ENCODE measurements around the gene NSF. TPM values are rescaled to one million over a fixed set of nuclear protein-coding genes. Genes with fewer than 3 reads are reported as not detected.
"Not testable (repeated sequence)": the region's sequence is repeated elsewhere in the genome, so short reads cannot be mapped to it uniquely, and the experiment has no call there.

The NSF gene
- total RNA-seq, 1 donor, result 18.7 TPM

GRCh38 chr17:46751425-46751824 lies 161.0 kb downstream of the NSF start:
- no peaks in the 10 kb centered on the region for H3K27me3 ChIP-seq (ENCODE audit: insufficient read depth, low read length)
- no peak overlapping the region for H3K4me3 ChIP-seq (ENCODE audit: low read length)
- H3K4me1 ChIP-seq (ENCODE audit: insufficient read depth, low read length), result no peaks in the 10 kb centered on the region
- no peaks in the 10 kb centered on the region for H3K9me3 ChIP-seq (ENCODE audit: low read depth, low read length)

- Histone ChIP-seq H3K4me1 (ENCODE audit: insufficient read depth, low read length) (no peaks in the 10 kb centered on the region), H3K27me3 (ENCODE audit: insufficient read depth, low read length) (no peaks in the 10 kb centered on the region), H3K9me3 (ENCODE audit: low read depth, low read length) (no peaks in the 10 kb centered on the region), H3K4me3 (ENCODE audit: low read length) (no peak overlapping the region)
These were observed 163.3 kb downstream of the NSF start for GRCh38 chr17:46753776-46754175.

DNA sequence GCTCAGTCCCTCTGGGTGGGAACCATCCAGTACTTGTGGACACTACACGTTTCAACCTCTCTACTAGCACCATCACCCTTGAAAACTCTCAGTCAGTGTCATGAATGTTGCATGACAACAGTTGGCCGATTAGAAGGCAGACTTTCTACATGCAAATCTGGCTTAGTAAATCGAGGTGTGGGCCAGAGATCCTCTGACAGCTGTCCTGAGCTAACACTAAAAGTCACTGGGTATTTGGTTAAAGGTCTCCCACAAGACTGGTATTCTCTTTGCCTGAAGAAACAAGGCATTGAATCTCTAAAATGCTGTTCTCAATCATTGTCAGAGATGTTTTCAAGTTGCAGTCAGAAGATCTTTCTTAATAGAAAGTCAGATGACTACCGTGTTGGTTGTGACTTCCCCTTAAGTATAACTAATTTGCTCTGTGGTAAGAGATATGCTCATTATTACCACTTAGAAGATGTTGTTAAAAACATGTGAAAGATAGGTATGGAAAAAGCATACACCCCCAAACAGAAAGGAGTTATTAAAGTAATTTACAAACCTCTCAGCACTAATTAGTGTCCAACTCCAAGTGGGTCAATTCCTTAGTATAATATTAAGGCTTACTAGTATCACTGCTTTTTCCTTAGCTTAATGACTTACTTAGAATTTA lies 165.7 kb downstream of the NSF start:
- H3K4me3 ChIP-seq (ENCODE audit: low read length), result no peak overlapping the region

DNA sequence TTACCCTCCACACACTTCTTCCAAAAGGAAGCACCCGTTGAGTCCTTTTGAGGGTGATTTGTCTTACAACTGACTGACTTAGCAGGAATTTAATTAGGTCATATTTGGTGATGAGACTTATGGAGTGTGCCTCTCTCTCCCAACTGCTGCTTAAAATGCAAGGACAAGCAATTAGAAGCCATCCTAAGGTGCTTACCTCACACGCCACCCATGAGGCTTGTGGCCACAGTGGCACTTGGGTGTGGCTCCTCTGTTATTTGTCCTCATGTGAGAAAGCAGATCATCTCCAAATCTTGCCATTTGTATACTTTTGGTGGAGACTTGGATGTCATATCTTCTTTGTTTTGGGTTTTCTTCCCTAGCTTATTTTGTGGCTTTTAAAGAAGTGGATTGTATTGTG lies 166.4 kb downstream of the NSF start:
- H3K4me1 ChIP-seq (ENCODE audit: insufficient read depth, low read length), result no peaks in the 10 kb centered on the region
- no peak overlapping the region for H3K4me3 ChIP-seq (ENCODE audit: low read length)
- no peaks in the 10 kb centered on the region for H3K9me3 ChIP-seq (ENCODE audit: low read depth, low read length)
- H3K27me3 ChIP-seq (ENCODE audit: insufficient read depth, low read length), result no peaks in the 10 kb centered on the region

More for the DNA sequence above, 165.7 kb downstream of the NSF start:
- Histone ChIP-seq H3K27me3 (ENCODE audit: insufficient read depth, low read length) (no peaks in the 10 kb centered on the region), H3K4me1 (ENCODE audit: insufficient read depth, low read length) (no peaks in the 10 kb centered on the region), H3K9me3 (ENCODE audit: low read depth, low read length) (no peaks in the 10 kb centered on the region)

- H3K9me3 ChIP-seq (ENCODE audit: low read depth, low read length); H3K4me1 ChIP-seq (ENCODE audit: insufficient read depth, low read length); H3K27me3 ChIP-seq (ENCODE audit: insufficient read depth, low read length); H3K4me3 ChIP-seq (ENCODE audit: low read length): not testable (repeated sequence)
These were observed 167.1 kb downstream of the NSF start for GRCh38 chr17:46757588-46757987.

DNA sequence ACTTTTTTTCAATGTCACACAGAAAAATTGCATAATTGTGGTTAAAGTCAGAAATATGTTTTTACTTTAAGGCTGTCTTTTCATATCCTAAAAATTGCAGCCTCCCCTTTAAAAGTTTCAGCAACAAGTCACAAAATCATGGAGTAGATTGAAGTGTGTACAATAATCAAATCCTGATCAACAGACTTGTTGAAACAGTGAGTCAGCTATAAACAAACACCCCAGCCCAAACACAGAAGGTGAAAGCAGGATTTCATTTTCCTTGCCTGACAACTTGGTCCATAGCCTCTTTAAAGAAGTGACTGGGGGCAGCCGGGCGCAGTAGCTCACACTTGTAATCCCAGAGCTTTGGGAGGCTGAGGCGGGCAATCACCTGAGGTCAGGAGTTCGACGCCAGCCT lies 168.1 kb downstream of the NSF start:
- Histone ChIP-seq H3K27me3 (ENCODE audit: insufficient read depth, low read length) (no peaks in the 10 kb centered on the region), H3K9me3 (ENCODE audit: low read depth, low read length) (no peaks in the 10 kb centered on the region)

DNA sequence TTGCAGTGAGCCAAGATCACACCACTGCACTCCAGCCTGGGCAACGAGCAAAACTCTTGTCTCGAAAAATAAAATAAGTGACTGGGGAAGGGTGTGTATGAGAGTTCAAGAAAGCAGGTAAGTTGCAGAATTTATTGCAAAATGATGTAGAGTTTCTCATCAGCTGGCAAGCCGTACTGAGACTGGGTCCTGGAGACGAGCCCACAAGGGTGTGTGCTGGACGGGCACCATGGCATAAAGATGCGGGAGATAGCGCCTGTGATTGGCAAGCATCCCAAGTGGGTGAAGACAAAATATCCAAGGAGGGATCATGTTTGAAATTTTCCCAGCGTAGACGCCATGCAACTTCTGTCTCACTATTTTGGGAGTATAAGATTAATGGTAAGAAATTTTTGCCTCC lies 168.7 kb downstream of the NSF start:
- no peaks in the 10 kb centered on the region for H3K9me3 ChIP-seq (ENCODE audit: low read depth, low read length)
- no peaks in the 10 kb centered on the region for H3K4me1 ChIP-seq (ENCODE audit: insufficient read depth, low read length)
- H3K27me3 ChIP-seq (ENCODE audit: insufficient read depth, low read length), result no peaks in the 10 kb centered on the region
- H3K4me3 ChIP-seq (ENCODE audit: low read length), result no peak overlapping the region

More for the DNA sequence above, 168.1 kb downstream of the NSF start:
- Histone ChIP-seq H3K4me3 (ENCODE audit: low read length) (no peak overlapping the region), H3K4me1 (ENCODE audit: insufficient read depth, low read length) (no peaks in the 10 kb centered on the region)

- H3K9me3 ChIP-seq (ENCODE audit: low read depth, low read length), result no peaks in the 10 kb centered on the region
- no peaks in the 10 kb centered on the region for H3K4me1 ChIP-seq (ENCODE audit: insufficient read depth, low read length)
These were observed 172.9 kb downstream of the NSF start for GRCh38 chr17:46763416-46763815.

DNA sequence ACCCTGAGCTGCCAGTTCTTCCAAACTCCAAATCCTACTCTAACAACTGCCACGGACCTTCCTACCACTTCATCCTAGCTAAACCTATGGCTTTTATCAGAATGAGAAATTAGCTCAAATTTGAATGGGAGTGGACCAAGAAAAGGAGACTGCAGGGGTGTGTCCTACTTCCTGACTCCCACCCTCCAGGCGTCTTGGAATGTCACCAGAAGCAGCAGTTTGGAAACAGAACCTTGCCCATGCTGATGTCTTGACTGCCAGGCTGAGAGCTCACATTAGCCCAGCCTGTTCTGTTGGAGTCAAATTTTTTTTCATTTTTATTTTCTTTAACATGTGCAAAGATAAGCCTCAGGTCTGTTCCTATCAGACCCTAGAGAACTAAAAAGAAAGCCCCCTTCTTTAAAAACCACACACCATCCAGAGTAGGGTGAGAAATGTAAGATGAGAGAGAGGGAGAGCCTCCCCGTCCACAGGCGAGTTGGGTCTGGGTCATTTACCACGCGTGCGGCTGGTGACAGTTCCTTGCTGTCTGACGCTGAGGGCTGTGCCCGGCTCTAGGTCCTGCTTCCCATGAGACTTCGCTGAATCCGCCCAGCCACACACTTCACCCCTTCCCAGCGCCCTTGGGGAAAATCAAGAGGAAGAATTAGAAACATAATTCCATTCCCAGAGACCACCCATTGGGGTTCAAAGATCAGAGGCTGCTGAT lies 173.7 kb downstream of the NSF start:
- H3K9me3 ChIP-seq (ENCODE audit: low read depth, low read length), result no peaks in the 10 kb centered on the region
- H3K4me1 ChIP-seq (ENCODE audit: insufficient read depth, low read length), result no peaks in the 10 kb centered on the region
- H3K27me3 ChIP-seq (ENCODE audit: insufficient read depth, low read length), result no peaks in the 10 kb centered on the region
- H3K4me3 ChIP-seq (ENCODE audit: low read length), result no peak overlapping the region

More at GRCh38 chr17:46763416-46763815, 172.9 kb downstream of the NSF start:
- H3K27me3 ChIP-seq (ENCODE audit: insufficient read depth, low read length), result no peaks in the 10 kb centered on the region
- H3K4me3 ChIP-seq (ENCODE audit: low read length), result no peak overlapping the region

- Histone ChIP-seq H3K4me1 (ENCODE audit: insufficient read depth, low read length) (peaks cover 6% of the 10 kb centered on the region), H3K27me3 (ENCODE audit: insufficient read depth, low read length) (peaks cover 3% of the 10 kb centered on the region), H3K9me3 (ENCODE audit: low read depth, low read length) (no peaks in the 10 kb centered on the region), H3K4me3 (ENCODE audit: low read length) (no peak overlapping the region)
These were observed 174.4 kb downstream of the NSF start for GRCh38 chr17:46764709-46765401.

DNA sequence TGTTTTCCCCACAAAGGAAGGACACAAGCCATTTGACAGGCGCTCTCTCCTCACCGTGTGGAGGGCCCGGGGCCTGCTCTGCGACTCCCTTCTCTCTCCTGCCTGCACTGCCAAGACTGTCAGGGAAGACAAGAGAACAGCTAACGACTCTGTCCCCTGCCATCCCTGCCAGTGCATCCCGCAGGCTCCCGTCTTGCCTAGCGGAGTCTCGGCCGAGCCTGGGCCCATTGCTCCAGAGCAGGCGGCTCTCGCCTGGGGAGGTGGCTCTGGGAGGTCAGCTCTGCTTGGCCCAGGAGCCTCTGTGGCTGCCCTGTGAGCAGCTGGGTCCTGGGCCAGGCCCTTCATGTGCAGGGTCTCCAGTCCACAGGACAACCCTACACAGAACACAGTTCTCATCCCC lies 175.0 kb downstream of the NSF start:
- no peak overlapping the region for H3K4me3 ChIP-seq (ENCODE audit: low read length)
- H3K27me3 ChIP-seq (ENCODE audit: insufficient read depth, low read length), result peaks cover 9% of the 10 kb centered on the region
- H3K9me3 ChIP-seq (ENCODE audit: low read depth, low read length), result no peaks in the 10 kb centered on the region
- peaks cover 12% of the 10 kb centered on the region for H3K4me1 ChIP-seq (ENCODE audit: insufficient read depth, low read length)

DNA sequence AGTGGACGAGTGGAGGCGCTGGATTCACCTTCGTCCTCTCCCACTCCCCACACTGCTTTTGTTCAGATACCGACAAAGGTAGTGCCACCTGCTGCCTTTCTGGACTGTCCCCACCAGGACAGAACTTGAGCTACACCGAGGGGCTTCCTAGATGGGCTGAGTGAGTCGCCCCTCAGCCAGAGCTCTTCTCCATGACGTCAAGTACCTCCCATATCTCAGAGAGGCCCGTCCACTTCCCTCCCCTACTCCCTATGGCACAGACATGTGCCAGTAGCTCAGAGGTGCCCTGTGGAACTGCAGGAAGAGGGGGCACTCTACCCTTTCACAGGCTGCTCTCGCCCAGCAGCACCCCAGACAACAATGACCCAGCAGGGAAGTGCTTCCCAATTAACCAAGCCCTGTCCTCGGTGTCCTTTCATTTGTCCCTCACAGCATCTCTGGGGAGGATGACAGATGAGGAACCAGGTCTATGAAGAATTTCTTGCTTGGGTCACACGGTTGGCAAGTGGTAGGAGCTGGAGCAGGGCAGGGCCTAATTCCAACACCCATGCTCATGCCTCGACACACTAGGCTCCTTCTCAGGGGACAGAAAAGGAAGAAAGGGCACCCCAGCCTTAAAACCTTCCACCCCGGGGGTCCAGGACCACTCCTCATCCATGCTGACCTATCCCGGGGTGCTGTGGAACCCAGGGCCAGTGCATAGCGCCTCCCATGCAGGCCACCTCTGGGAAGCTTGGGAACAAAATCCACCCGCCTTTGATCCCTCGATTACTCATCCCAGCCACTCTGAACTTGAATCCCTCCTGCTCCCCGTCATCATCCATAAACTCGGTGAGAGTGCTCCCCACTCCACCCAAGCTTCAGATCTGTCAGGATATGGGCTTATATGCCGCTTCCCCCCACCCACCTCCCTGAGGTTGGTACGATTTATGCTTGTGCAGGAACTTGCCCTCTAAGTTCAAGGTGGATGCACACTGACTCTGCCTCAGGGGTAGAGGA lies 176.3 kb downstream of the NSF start:
- H3K9me3 ChIP-seq (ENCODE audit: low read depth, low read length), result no peaks in the 10 kb centered on the region
- no peak overlapping the region for H3K4me3 ChIP-seq (ENCODE audit: low read length)
- H3K4me1 ChIP-seq (ENCODE audit: insufficient read depth, low read length), result peaks cover 19% of the 10 kb centered on the region
- H3K27me3 ChIP-seq (ENCODE audit: insufficient read depth, low read length), result peaks cover 15% of the 10 kb centered on the region

GRCh38 chr17:46768540-46768870 lies 178.0 kb downstream of the NSF start:
- H3K27me3 ChIP-seq (ENCODE audit: insufficient read depth, low read length), result peaks cover 28% of the 10 kb centered on the region
- no peak overlapping the region for H3K4me3 ChIP-seq (ENCODE audit: low read length)
- no peaks in the 10 kb centered on the region for H3K9me3 ChIP-seq (ENCODE audit: low read depth, low read length)

GRCh38 chr17:46768896-46769295 lies 178.4 kb downstream of the NSF start:
- H3K9me3 ChIP-seq (ENCODE audit: low read depth, low read length); H3K4me3 ChIP-seq (ENCODE audit: low read length): not testable (repeated sequence)
- Histone ChIP-seq H3K27me3 (ENCODE audit: insufficient read depth, low read length) (peaks cover 28% of the 10 kb centered on the region), H3K4me1 (ENCODE audit: insufficient read depth, low read length) (peaks cover 32% of the 10 kb centered on the region)

More at GRCh38 chr17:46768540-46768870, 178.0 kb downstream of the NSF start:
- peaks cover 32% of the 10 kb centered on the region for H3K4me1 ChIP-seq (ENCODE audit: insufficient read depth, low read length)
